OCI-LY1 (cell line): ENCODE data around the gene CDC42EP4.

Experiments used
- H2AFZ ChIP-seq: fragments of 200-600 bp; sonication (generic), shearing (Covaris generic); 2 replicates; pipeline ENCODE4 v1.6.0; 2014; ENCODE audit warnings: antibody characterized with exemption, mild to moderate bottlenecking, low read length
- H3F3A ChIP-seq: fragments of 200-600 bp; sonication (generic), shearing (Covaris generic); 2 replicates; pipeline ENCODE4 v1.6.0; 2014; ENCODE audit warnings: mild to moderate bottlenecking, antibody characterized with exemption, low read length, moderate library complexity; ENCODE audit not compliant: insufficient read depth
- H3K27ac ChIP-seq: fragments of 200-600 bp; sonication (generic); 2 replicates; pipeline ENCODE4 v1.5.1; 2014; ENCODE audit warnings: low read length, mixed run types, mild to moderate bottlenecking, low read depth; ENCODE audit not compliant: poor library complexity, severe bottlenecking
- H3K27me3 ChIP-seq: fragments of 200-600 bp; sonication (generic); 2 replicates; pipeline ENCODE4 v1.6.0; 2014; ENCODE audit warnings: antibody characterized with exemption, mild to moderate bottlenecking, low read length, moderate library complexity; ENCODE audit not compliant: insufficient read depth
- H3K36me3 ChIP-seq: fragments of 200-600 bp; sonication (generic); 2 replicates; pipeline ENCODE4 v1.6.1; 2014; ENCODE audit warnings: mild to moderate bottlenecking, antibody characterized with exemption, low read length, moderate library complexity, mixed read lengths; ENCODE audit not compliant: insufficient read depth
- H3K4me1 ChIP-seq: fragments of 200-600 bp; sonication (generic); 2 replicates; pipeline ENCODE4 v1.5.1; 2014; ENCODE audit warnings: mild to moderate bottlenecking, low read length, moderate library complexity; ENCODE audit not compliant: insufficient read depth, severe bottlenecking
- H3K4me2 ChIP-seq: fragments of 200-600 bp; sonication (generic), shearing (Covaris generic); 2 replicates; pipeline ENCODE4 v1.6.1; 2014; ENCODE audit warnings: low read length
- H3K4me3 ChIP-seq: fragments of 200-600 bp; sonication (generic); 2 replicates; pipeline ENCODE4 v1.5.1; 2014; ENCODE audit warnings: low read length, low read depth, mild to moderate bottlenecking, mixed read lengths; ENCODE audit not compliant: poor library complexity, severe bottlenecking
- H3K79me2 ChIP-seq: fragments of 200-600 bp; shearing (Covaris generic); 2 replicates; pipeline ENCODE4 v1.6.1; 2016; ENCODE audit warnings: mixed run types, low read length, mixed read lengths; ENCODE audit not compliant: insufficient read depth
- H3K9ac ChIP-seq: fragments of 200-600 bp; sonication (generic), shearing (Covaris generic); 2 replicates; pipeline ENCODE4 v1.6.1; 2014; ENCODE audit warnings: mild to moderate bottlenecking, low read length, mixed read lengths
- H3K9me2 ChIP-seq: fragments of 200-600 bp; sonication (generic), shearing (Covaris generic); 2 replicates; pipeline ENCODE4 v1.6.1; 2014; ENCODE audit warnings: low read depth, mild to moderate bottlenecking, low read length, mixed read lengths
- H3K9me3 ChIP-seq: fragments of 200-600 bp; shearing (Covaris generic); 2 replicates; pipeline ENCODE4 v1.6.1; 2014; ENCODE audit warnings: low read length, mixed read lengths
- H4K20me1 ChIP-seq: fragments of 200-600 bp; sonication (generic), shearing (Covaris generic); 2 replicates; pipeline ENCODE4 v1.6.0; 2016; ENCODE audit warnings: mild to moderate bottlenecking, low read length; ENCODE audit not compliant: insufficient read depth
- EZH2 ChIP-seq: fragments of 200-600 bp; sonication (generic), shearing (Covaris generic); IDR thresholded peaks from 2 replicates; pipeline ENCODE4 v1.8.0; 2017; ENCODE audit warnings: borderline replicate concordance, mixed run types, mild to moderate bottlenecking, antibody characterized with exemption, low read length, moderate library complexity, mixed read lengths
- TF ChIP-seq, protein P1 (sequence below): fragments of 200-600 bp; sonication (generic), shearing (Covaris generic); IDR thresholded peaks from 2 replicates; pipeline ENCODE4 v1.5.1; 2017; ENCODE audit warnings: mild to moderate bottlenecking, antibody characterized with exemption, low read length, moderate library complexity, mixed read lengths

Gene CDC42EP4

DNA sequence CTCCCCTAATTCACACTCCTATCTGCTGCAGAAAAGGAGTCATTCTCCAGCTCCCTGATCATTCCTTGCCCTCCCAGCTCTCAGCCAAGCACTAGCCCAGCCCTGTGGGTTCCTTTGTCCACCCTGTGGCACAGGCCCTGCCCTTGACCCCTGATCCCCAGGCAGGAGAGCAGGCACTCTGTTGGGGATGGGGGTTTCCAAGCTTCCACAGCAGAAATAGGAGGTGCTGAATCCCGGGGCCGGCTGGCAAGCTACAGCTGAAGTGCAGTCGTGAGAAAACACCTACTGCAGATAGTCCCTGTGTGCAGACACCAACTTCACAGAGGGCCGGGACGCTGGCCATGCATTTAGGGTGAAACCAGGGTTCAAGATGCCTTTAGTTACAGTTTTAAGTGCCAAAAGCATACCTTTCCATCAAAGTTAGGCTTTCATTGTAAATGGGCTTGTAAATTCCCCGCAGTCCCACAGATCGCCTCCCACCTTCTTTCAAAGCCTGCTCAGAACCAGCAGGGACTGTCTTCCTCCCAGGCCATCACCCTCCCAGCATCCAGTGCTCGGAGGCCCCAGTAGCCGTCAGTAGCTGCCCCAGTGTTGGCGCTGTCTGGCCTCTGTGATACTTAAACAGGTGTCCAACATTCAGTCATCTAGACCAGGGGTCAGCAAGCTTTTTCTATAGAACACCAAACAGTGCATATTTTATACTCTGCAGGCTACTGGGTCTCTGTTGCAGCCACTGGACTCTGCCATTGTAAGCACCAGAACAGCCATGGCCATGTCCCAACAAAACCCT is 60.8 kb downstream of the CDC42EP4 start:
- Histone ChIP-seq H3K79me2 (no peaks in the 10 kb centered on the region), H3K27ac (no peak overlapping the region), H4K20me1 (no peaks in the 10 kb centered on the region), H3K4me2 (no peak overlapping the region), H3K4me1 (no peaks in the 10 kb centered on the region), H3K9me3 (no peaks in the 10 kb centered on the region), H3K36me3 (peaks cover 24% of the 10 kb centered on the region; the same call in 1 of the 2 replicates), H3F3A (no peaks in the 10 kb centered on the region), H3K9me2 (no peaks in the 10 kb centered on the region), H3K4me3 (no peak overlapping the region), H3K27me3 (no peaks in the 10 kb centered on the region), H2AFZ (no peak overlapping the region), H3K9ac (no peak overlapping the region)
- TF ChIP-seq EZH2: no peak
- TF ChIP-seq, protein P1, sequence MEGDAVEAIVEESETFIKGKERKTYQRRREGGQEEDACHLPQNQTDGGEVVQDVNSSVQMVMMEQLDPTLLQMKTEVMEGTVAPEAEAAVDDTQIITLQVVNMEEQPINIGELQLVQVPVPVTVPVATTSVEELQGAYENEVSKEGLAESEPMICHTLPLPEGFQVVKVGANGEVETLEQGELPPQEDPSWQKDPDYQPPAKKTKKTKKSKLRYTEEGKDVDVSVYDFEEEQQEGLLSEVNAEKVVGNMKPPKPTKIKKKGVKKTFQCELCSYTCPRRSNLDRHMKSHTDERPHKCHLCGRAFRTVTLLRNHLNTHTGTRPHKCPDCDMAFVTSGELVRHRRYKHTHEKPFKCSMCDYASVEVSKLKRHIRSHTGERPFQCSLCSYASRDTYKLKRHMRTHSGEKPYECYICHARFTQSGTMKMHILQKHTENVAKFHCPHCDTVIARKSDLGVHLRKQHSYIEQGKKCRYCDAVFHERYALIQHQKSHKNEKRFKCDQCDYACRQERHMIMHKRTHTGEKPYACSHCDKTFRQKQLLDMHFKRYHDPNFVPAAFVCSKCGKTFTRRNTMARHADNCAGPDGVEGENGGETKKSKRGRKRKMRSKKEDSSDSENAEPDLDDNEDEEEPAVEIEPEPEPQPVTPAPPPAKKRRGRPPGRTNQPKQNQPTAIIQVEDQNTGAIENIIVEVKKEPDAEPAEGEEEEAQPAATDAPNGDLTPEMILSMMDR: no peak

DNA sequence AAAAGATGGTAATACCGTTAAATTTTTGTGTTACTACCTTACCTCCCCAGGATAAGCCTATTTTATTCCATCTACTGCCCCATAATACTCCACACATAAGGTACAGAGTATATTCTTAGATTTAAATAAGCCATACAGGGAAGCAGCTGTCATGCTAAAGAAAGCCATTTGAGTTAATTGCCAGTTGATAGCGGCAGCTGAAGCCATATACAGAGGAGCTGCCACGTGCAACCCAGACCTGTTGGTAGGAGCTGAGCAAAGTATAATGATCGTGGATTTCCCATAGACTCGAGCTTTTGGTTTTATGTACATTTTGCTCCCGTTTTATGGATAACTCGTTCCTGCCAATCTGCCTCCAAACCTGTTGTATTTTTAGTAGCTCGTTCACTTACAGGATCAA is 62.1 kb downstream of the CDC42EP4 start:
- TF ChIP-seq EZH2: no peak
- TF ChIP-seq, protein P1: no peak
- H3K79me2 ChIP-seq: no peaks in the 10 kb centered on the region
- H3K4me1 ChIP-seq: no peaks in the 10 kb centered on the region
- H3K4me2 ChIP-seq: no peak overlapping the region
- no peak overlapping the region for H3K4me3 ChIP-seq
- H3K9ac ChIP-seq: no peak overlapping the region
- H3K36me3 ChIP-seq: peaks cover 34% of the 10 kb centered on the region; the same call in 1 of the 2 replicates
- no peaks in the 10 kb centered on the region for H4K20me1 ChIP-seq
- H3K9me3 ChIP-seq: no peaks in the 10 kb centered on the region
- no peaks in the 10 kb centered on the region for H3K9me2 ChIP-seq
- H3K27ac ChIP-seq: no peak overlapping the region
- H3F3A ChIP-seq: 0 out of 2 replicates have a peak, but pooled peaks cover 3% of the 10 kb centered on the region
- no peaks in the 10 kb centered on the region for H3K27me3 ChIP-seq
- no peak overlapping the region for H2AFZ ChIP-seq

DNA sequence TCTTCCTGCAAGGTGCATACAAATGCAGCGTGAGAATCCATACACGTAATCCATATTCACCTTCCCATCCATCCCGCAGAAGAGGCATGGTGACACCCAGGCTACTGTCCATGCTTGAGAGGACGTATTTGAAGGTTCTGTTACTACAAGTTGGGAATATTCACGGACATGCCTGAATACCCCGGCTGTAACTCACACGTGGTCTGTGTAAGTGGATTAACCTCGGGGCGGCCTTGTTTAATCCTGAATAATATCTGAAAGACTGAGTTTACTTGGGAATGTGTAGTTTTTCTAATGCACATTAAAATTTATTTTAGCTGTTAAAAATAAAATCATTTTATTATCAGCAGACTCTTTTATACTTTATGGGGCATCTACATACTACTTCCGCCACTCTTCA is 63.3 kb downstream of the CDC42EP4 start:
- no peaks in the 10 kb centered on the region for H3K9me2 ChIP-seq
- no peak for TF ChIP-seq EZH2
- TF ChIP-seq, protein P1: no peak
- H3K36me3 ChIP-seq: peaks cover 43% of the 10 kb centered on the region
- H3K4me1 ChIP-seq: no peaks in the 10 kb centered on the region
- H4K20me1 ChIP-seq: no peaks in the 10 kb centered on the region
- H3K4me3 ChIP-seq: no peak overlapping the region
- no peaks in the 10 kb centered on the region for H3K9me3 ChIP-seq
- H3K4me2 ChIP-seq: no peak overlapping the region
- H3K27me3 ChIP-seq: no peaks in the 10 kb centered on the region
- H3K79me2 ChIP-seq: no peaks in the 10 kb centered on the region
- H3K9ac ChIP-seq: no peak overlapping the region
- 0 out of 2 replicates have a peak, but pooled peaks cover 3% of the 10 kb centered on the region for H3F3A ChIP-seq
- H2AFZ ChIP-seq: no peak overlapping the region
- H3K27ac ChIP-seq: no peak overlapping the region
